HS-27A (cell line): Measurements from ENCODE around the gene GNG4.

Source experiments
- DNase-seq: peaks from one replicate; pipeline ENCODE4 v3.0.0-alpha.2; 2012; ENCODE audit warnings: low read depth, missing footprints

GNG4 gene

DNA sequence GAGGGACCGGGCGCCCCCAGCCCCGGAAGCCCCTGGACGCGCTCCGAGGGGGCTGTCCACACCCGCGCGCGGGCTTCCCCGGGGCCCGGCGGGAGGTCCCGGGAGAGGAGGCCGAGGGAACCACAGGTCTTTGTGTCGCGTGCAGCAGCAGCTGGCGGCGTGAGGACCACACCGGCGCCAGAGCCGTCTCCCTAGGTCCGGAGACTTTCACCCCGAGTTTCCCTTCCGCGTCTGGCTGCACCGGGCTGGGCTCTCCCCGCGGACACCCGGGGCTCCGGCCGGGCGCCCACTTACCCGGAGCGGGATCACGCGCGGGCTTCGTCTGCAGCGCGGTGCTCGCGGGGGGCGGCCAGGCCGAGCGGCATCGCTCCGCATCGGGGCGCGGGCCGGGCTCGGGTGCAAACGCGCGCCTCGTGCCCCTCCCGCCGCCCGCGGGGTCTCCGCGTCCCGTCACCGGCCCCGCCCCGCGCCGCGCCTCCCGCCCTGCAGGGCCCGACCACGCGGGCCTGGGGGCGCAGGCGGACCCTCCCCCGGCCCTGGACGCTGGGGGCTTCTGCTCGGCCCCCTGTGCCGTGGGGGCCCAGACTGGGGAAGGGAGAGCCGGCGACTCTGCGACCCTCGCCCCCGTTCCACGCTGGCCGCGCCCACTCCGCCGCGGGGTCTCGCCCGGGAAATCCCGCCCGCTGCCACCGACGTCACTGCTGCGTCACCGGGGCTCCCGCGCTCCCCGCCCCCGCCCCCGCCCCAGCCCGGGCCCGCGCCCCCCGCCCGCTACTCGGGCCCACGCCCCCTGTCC lies at the start of gene GNG4:
TSS of gene GNG4 (minus strand) at position 417 of the 796 bp plus-strand sequence. CDS start 65,946 bp downstream, outside the sequence.
- no peak for DNase-seq

DNA sequence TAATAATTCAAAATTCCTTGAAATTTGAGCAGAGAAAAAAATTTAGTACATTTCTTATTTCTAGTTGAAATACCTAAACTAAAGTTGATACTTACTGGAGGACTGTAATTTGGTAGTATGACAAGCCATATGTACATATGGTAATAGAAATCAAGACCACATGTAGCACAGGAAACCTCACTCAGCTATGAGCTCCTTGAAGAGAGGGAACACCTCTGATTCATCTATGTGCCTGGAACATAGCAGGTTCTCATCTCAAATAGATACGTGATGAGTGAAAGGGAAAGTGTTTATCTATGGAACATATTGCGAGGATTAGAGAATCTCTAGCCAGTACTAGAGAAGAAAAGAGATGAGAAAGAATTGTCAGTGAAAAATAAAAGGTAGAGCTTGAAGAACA lies 47.9 kb upstream of the GNG4 start:
- DNase-seq, result no peak

DNA sequence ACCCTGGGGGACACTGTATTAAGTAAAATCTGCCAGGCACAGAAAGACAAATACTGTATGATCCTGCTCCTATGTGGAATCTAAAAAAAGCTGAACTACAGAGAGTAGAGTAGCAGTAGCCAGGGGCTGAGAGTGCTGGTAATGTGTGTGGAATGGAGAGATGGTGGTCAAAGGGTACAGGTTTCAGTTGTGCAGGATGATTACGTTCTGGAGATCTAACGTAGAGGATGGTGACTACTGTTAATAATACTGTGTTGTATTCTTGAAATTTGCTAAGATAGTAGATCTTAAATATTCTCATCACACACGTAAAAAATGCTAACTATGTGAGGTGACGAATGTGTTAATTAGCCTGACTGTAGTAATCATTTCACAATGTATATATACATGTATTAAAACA lies 39.8 kb upstream of the GNG4 start:
- no peak for DNase-seq

DNA sequence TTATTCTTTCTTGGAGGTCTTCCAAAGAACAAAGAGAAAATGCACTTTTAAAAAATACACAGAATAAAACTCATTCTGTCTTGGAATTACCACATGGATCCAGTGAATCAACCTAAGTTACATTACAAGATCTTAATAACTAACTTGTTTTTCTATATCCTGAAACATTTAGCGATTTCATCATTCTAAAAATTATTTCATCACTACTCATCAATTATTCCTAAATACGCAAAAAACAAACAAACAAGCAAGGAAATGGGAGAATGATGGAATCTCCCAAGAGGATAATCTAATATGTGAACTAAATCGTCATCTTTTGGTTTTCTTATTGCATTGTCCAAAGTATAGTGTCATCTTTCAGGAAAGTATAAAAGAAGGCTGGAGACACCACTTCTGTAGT lies 38.5 kb upstream of the GNG4 start:
- DNase-seq, result no peak

DNA sequence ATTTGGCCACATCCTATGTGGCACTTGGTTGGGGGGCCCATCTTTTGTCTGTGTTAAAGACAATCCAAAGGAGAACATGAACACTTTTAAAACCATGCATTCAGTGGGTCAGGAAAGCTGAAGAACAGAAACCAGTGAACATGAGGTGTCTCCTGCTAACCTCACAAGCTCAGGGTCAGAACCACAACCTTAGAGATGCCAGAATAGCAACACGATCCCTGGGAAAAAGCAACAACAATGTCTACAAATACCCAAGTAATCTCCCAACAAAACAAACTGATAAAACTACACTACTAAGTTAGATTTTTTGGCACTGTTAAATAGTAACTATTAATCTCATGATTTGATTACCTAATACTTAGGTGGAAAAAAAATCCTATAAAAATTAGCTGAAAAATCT lies 34.1 kb upstream of the GNG4 start:
- no peak for DNase-seq

DNA sequence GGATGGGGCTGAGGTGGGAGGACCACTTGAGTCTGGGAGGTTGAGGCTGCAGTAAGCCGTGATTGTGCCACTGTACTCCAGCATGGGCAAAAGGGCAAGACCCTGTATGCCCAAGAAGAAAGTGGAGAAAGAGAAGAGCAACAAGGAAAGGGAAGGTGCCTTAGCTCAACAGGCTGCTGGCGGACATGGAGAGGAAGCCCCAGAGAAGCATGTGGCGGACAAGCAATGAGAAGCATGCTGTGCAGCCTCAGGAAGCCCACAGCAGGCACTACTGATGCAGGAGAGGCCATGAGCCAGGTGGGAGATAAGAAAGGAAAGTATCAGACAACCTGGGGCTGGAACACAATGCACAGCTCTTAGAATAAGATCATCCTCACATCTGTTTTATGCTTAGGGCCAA lies 32.6 kb upstream of the GNG4 start:
- DNase-seq, result no peak

DNA sequence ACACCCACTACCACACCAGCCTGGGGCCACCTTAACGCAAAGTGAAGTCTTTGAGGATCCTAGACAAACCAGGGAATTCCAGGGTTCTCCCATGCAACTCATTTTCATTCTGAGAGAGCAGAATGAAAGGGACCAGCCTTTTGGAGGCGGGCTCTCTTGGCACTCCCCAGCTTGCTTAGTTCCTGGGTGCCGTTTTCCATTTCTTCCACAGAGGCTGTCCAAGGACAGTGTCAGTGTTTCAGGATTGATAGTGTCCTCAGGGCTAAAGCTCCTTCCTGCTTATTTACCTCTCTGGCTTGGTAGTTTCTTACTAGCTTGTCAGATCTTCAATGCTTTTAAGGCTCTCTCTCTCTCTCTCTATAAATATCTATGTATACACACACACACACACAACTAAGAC lies 30.1 kb upstream of the GNG4 start:
- DNase-seq, result no peak

DNA sequence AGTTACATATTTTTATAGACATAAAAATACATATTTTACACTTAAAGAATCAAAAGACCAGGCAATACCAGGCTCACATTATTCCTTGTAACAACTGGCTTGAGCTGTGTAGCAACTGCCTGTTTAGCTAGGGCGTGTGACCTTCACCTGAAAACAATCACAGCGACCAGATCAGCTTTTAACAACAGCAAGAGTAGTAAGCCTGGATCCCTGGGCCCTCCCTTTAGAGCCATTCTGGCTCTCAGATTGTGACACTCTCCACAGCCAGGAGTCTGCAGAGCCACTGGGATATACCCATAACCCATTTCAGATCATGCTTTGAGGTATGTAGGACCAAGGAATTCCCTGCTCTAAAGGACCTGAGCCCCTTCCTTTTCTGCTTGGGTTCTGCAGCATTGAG lies 29.4 kb upstream of the GNG4 start:
- DNase-seq, result no peak

DNA sequence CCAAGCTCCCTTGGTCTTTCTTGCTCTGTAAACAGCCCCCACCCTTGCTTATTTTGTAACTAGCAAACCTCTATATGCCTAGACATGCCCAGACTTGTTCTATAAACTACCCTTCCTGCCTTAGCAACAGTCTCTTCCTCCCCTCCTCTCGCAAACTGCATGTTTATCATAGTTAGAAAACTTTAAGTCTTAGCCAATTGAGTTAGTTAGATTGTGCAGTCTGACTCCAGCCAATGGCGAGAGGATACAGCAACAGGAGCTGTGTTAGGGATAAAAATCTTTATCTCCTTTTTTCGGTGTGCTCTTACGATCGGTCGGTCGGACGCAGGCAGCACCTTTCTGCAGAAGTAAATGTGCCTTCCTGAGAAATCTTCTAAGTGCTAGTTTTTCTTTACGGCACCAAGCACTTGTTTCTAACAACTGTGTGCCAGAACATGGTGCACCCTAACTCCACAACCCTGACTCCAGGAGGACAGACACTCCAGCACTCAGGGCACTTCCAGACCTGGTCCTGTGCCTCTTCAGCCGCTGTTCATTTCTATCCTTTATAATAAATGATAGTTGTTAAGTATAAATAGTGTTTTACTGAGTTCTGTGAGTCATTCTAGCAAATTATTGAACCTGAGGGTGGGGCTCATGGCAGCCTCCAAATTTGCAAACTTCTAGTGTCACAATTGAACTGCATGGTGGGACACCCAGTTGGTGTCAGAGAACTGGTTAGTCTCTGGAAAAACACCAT lies 25.7 kb upstream of the GNG4 start:
- no peak for DNase-seq

DNA sequence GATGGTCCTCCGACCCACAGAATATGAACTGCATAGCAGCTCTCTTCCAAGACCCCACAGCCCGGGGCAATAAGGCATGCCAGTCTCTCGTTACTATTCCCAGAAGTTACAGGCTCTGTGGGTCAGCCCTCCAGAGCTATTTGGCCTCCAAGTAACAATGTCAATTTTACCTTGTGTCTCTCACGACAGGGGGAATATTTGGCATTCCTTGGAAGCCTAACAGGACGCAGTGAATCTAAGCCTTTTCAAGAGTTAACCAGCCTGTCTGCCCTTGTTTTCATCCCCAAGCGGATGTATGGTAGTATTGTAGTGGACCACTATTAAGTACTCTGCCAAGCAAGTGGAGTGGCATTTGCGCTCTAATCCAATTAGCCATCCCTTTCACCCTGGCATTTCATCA lies 24.4 kb upstream of the GNG4 start:
- DNase-seq, result no peak

DNA sequence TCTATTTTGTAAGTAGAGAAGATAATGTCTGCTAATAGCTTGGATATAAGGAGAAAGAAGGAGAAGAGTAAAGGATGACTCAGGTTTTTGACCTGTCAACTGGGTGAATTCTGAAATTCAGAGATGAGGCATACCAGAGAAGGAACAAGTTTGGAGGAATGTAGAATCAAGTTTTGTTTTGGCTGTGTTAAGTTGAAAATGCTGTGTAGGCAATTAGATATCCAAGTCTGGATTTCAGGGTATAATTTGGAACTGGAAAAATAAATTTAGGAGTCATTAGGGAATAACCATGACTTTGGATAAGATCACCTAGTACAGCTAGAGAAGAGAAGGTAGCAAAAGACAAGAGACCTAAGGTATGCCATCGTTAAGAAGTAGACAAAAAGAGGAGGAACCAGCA lies 22.4 kb upstream of the GNG4 start:
- no peak for DNase-seq

DNA sequence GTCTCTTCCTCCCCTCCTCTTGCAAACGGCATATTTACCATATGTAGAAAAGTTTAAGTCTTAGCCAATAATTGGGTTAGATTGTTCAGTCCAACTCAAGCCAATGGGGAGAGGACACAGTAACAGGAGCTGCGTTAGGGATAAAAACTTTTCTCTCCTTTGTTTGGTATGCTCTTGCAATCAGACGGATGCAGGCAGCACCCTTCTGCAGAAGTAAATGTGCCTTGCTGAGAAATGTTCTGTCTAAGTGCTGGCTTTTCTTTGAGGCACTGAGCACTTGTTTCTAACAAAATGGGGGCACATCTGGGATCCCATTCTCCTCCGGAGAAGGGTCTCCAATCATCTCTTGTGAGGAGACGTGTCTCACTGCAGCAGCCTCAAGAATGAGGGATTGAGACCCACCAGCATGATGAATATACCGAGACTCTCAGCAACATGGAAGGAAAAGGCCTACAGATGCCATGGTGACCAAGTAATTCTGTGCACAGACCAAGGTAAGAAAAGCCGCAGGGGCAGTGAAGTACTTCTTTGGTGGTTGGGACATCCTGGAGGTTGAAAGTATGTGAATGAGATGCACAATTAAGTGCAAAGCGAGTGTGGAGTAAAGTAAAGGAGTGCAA lies 20.7 kb upstream of the GNG4 start:
- no peak for DNase-seq

DNA sequence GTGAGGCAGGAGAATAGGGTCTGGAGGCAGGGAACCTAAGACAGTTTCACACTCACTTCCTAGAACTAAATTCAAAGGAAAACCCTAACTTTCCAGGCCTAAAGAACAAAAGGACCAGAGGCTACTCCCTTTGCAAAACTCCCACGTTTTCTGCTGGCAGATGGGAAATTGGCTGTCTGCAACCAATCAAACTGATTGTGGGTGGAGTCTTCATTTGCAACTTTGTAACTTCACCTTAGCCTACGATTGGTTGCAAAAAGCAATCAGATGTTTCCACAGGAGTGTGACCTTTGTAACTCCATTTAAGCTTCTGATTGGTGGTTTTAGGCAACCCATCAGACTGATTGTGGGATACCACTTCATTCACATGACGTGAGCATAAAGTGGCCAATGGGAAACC lies 19.7 kb upstream of the GNG4 start:
- no peak for DNase-seq

DNA sequence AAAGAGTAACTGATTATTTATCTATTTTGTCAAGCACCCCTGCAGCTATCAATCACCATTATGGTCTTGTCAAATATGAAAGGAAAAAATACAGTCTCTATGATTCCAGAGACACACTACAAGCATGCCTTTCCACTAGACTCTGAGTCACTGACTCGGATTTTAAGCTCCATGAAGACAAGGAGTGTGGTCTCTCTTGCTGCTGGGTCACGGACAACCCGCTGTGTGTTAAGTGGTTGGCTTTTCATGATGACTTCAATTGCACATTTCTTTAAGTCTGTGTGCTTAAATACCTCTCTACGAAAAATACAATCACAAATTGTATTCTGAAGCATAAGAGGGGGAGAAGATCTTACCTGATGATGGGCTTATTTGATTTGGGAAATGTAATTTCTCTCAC lies 14.0 kb upstream of the GNG4 start:
- no peak for DNase-seq

DNA sequence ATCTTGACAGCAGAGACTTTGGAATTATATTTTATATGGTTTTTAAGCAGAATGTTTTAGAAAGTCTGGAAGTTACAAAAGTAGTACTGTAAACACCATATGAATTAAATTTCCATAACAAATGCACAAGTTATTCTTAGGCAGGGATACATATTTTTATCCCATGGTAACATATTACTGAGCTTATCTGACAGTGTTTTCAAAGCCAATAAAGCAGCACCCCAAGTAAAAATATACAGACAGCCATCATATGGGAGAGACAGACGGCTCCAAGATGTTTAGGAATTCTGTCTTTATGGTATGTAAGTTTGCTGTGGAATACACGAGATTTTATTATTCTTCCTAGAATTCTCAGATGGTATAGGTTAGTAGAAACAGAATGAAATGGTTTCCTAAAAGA lies 12.0 kb upstream of the GNG4 start:
- DNase-seq, result no peak

DNA sequence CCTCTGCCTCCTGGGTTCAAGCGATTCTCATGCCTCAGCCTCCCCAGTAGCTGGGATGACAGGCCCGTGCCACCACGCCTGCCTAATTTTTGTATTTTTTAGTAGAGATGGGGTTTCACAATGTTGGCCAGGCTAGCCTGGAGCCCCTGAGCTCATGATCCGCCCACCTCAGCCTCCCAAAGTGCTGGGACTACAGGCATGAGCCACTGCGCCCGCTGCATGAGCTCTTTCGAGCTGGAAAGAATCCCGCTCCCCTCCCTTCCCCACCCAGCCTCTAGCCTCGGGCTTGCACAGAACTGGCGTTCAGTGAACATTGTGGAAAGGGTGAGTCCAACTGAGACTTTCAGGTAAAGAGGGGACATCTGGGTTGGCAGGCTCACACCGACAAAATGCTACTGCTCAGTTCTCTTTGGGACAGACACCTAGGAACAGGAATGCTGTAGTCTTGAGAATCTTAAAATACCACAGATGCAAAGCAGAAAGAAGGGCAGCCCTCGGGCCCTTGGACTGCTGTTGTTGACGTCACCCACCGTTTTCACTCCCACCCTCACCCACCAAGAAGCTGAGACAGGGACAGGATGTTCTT lies 9.7 kb upstream of the GNG4 start:
- DNase-seq, result no peak

DNA sequence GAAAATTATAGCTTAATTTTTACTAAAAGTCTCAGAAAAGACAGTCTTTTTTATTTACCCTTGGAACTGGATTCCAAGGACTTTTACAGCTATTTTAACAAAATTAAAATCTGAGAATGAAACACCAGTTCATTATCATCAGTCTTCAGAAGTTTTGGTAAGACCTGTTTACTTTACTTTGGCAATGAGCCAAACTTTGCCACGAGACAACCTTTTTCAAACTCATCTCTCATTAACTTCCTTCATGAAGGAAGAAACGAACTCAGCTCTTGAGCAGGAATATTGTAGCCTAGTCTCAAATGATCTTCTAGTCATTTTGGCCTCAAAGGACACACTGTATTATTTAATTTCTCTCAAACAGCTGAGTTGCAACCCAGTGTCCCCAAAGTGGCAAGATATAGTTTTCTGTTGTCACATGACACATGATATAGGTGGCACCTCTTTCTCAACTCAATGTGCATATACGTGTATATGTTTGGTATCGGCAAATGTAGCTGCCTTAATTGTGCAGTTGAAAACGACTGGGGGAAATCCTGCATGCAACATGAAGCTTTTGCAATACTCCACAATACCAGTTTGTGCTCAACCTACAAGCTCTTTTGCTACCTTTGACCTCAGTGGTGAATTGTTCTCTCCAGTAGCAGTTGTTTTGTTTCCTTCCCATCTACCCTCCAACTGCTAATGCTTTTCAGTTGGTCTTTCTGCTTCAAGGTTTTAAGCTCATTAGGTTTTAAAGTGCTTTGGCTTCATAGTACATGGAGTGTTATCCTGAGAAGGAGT lies 8.4 kb upstream of the GNG4 start:
- DNase-seq, result no peak

DNA sequence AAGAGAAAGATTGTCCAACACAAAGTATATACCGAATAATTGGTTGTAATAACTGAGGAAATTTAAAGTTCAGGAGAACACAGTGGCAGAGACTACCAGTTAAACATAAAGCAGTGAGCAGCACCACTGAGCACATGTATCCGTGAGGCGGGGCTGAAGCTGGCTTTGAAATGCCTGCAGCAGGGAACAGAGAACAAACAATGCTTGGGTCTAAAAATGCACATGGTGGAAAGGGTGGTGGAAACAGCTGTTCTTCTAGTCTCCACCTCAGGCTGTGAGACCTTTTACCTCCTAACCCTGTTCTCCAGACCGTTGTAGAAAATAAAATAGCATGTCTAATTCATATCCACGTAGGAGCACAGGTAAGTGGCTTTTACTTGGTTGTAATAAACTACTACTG lies 7.7 kb upstream of the GNG4 start:
- no peak for DNase-seq

DNA sequence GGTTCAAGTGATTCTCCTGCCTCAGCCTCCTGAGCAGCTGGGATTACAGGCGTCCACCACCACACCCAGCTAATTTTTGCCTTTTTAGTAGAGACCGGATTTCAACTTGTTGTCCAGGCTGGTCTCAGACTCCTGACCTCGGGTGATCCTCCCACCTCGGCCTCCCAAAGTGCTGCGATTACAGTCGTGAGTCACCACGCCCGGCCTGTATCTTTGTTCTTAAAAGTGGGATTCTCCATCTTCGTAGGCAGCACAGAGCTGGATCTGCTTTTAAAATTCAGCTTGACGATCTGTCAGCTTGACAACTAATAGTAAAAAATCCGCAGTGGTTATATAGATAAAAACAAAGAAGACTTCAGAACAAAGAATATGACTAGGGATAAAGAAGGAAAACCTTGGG lies 2.8 kb upstream of the GNG4 start:
- DNase-seq, result no peak

DNA sequence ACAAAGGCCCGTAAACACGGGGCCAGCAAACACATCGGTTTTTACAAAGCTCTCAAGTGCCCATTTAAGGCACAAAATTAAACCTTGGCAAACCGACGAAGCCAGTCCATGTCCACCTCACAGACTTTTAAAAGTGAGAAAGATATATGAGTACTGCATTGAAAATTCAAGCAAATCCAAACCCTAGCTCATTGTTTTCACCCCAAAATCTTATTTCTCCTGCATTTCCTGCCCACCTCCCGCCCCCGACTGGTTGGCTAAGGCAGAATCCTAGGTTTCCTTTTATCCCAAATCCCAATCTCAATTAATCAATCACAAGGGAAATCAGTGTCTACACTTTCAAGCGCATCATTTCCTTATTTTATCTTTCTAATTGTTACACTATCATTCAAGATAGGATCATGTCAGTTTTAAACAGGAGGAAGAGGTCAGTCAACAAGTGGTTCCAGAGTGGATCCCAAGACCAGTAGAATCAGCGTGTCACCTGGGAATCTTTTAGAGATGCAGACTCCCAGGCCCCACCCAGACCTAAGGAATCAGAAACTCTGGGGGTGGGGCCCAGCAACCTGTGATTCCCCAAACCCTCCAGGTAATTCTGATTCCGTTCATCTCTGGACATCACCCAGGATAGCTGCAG lies 1.7 kb upstream of the GNG4 start:
- DNase-seq, result no peak

DNA sequence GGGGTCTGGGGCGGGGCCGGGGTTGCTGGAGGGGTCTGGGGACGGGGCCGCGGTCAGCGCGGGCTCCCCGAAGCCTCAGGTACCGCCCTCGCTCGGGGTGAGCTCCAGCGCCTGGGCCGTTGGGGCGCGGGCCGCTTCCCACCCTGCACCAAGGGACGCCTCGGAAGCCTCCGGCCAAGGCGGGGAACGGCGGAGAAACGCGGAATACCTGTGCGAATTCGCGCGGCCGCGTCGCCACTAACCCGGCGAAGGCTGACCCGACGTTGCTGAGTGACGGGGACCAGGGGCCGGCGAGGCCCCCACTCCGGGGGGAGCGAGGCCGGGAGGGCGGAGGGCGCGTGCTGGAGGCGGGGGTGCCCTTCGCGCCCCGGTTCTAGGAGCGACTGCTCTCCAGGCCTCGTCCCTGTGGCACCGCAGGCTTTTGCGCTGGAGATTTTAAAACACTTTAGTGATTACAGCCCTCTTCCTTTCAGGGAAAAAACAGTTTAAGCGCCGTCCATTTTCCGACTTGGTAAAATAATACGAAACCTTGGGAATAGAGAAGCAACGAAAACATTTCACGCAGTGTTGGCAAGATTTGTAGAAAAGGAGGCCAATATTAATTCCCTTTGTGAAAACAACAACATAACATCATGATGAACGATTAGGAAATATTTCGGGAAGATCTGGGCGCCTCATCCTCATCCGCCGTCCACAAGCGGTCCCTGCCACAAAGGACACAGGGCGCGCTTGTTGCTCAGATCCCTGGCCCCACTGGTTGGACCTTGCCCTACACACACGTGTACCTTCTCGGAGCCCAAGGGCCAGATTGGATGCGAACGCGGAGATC lies 971 bp upstream of the GNG4 start:
- no peak for DNase-seq
